ENCODE data around the gene MAGEC2.

The MAGEC2 gene

GRCh38 chrX:142204522-142205433 is at the start of gene MAGEC2:
Gene MAGEC2, minus strand, starts transcription at chrX:142205290. Its CDS starts 1,303 bp downstream, at chrX:142203987.
- no peak for TF ChIP-seq CTCF (IDR thresholded peaks at IDR 0.05; ENCODE audit: low read depth, low read length)
- H3K4me3 ChIP-seq (ENCODE audit: low read depth, low read length) = no peak within 1 kb of the TSS

GRCh38 chrX:142251680-142252079 is 46.6 kb upstream of the MAGEC2 start:
- H3K4me3 ChIP-seq (ENCODE audit: low read depth, low read length) = no peak overlapping the region
- TF ChIP-seq CTCF (IDR thresholded peaks at IDR 0.05; ENCODE audit: low read depth, low read length) = no peak

GRCh38 chrX:142251202-142251601 is 46.1 kb upstream of the MAGEC2 start:
- TF ChIP-seq CTCF (IDR thresholded peaks at IDR 0.05; ENCODE audit: low read depth, low read length) = no peak
- no peak overlapping the region for H3K4me3 ChIP-seq (ENCODE audit: low read depth, low read length)

- TF ChIP-seq CTCF (IDR thresholded peaks at IDR 0.05; ENCODE audit: low read depth, low read length) = no peak
- H3K4me3 ChIP-seq (ENCODE audit: low read depth, low read length) = no peak overlapping the region
Measured at GRCh38 chrX:142250502-142250901, 45.4 kb upstream of the MAGEC2 start.

GRCh38 chrX:142249721-142250120 is 44.6 kb upstream of the MAGEC2 start:
- TF ChIP-seq CTCF (IDR thresholded peaks at IDR 0.05; ENCODE audit: low read depth, low read length) = no peak
- H3K4me3 ChIP-seq (ENCODE audit: low read depth, low read length) = no peak overlapping the region

GRCh38 chrX:142244568-142244967 is 39.5 kb upstream of the MAGEC2 start:
- H3K4me3 ChIP-seq (ENCODE audit: low read depth, low read length) = no peak overlapping the region
- TF ChIP-seq CTCF (IDR thresholded peaks at IDR 0.05; ENCODE audit: low read depth, low read length) = no peak

- no peak overlapping the region for H3K4me3 ChIP-seq (ENCODE audit: low read depth, low read length)
- TF ChIP-seq CTCF (IDR thresholded peaks at IDR 0.05; ENCODE audit: low read depth, low read length) = no peak
Measured at GRCh38 chrX:142238536-142238935, 33.4 kb upstream of the MAGEC2 start.
